HuH-7 (cell line): ENCODE measurements around the gene ATP2A2.

ENCODE experiments used
- DNase-seq: peaks from one replicate; pipeline ENCODE4 v3.0.0; 2011; ENCODE audit warnings: low spot score

The ATP2A2 gene

GRCh38 chr12:110262442-110263388 lies 18.3 kb upstream of the ATP2A2 start:
- DNase-seq = no peak

GRCh38 chr12:110266381-110266960 lies 14.6 kb upstream of the ATP2A2 start:
- DNase-seq = no peak

GRCh38 chr12:110266980-110267620 lies 13.9 kb upstream of the ATP2A2 start:
- DNase-seq = no peak

- DNase-seq = no peak
Measured at GRCh38 chr12:110269622-110270124, 11.4 kb upstream of the ATP2A2 start.

GRCh38 chr12:110270125-110270962 lies 10.7 kb upstream of the ATP2A2 start:
- peak; percentile 60 for DNase-seq

- no peak for DNase-seq
Measured at GRCh38 chr12:110271015-110271414, 10.0 kb upstream of the ATP2A2 start.

- DNase-seq = no peak
Measured at GRCh38 chr12:110277530-110278254, 3.4 kb upstream of the ATP2A2 start.

GRCh38 chr12:110278255-110278536 lies 2.9 kb upstream of the ATP2A2 start:
- DNase-seq = no peak

- no peak for DNase-seq
Measured at GRCh38 chr12:110279566-110280375, 1.3 kb upstream of the ATP2A2 start.

- DNase-seq = peak; percentile 58
Measured at GRCh38 chr12:110280392-110280778, 662 bp upstream of the ATP2A2 start.

GRCh38 chr12:110281549-110282299 lies 677 bp downstream of the ATP2A2 start:
- peak; percentile 58 for DNase-seq

- no peak for DNase-seq
Measured at GRCh38 chr12:110282300-110282860, 1.3 kb downstream of the ATP2A2 start.

- no peak for DNase-seq
Measured at GRCh38 chr12:110282956-110283817, 2.1 kb downstream of the ATP2A2 start.

- no peak for DNase-seq
Measured at GRCh38 chr12:110284597-110284996, 3.5 kb downstream of the ATP2A2 start.

- DNase-seq = no peak
Measured at GRCh38 chr12:110286623-110287022, 5.6 kb downstream of the ATP2A2 start.

- DNase-seq = no peak
Measured at GRCh38 chr12:110287986-110288385, 6.9 kb downstream of the ATP2A2 start.

GRCh38 chr12:110289044-110289710 lies 8.1 kb downstream of the ATP2A2 start:
- no peak for DNase-seq

GRCh38 chr12:110289711-110290078 lies 8.6 kb downstream of the ATP2A2 start:
- no peak for DNase-seq
